ENCODE data around the gene LEP. TPM values are rescaled to one million over a fixed set of nuclear protein-coding genes. Genes with fewer than 3 reads are reported as not detected.

The LEP gene
- total RNA-seq, 1 experiment from 2014 or later, result not detected

- peaks cover 25% of the 10 kb centered on the region for H3K27me3 Mint-ChIP-seq (ENCODE audit: low read depth)
- Histone ChIP-seq H2BK120ac (ENCODE audit: low read depth, low read length, poor library complexity, severe bottlenecking) (no peak overlapping the region), H2AFZ (ENCODE audit: low read length) (no peak overlapping the region), H2AK5ac (ENCODE audit: insufficient read length, low read length) (no peak overlapping the region), H2BK12ac (ENCODE audit: insufficient read length, low read depth, low read length) (no peak overlapping the region), H3K27me3 (ENCODE audit: insufficient read depth, low read length) (no peaks in the 10 kb centered on the region), H3K9me3 (ENCODE audit: control insufficient read depth, low read depth, low read length) (no peaks in the 10 kb centered on the region), H3K14ac (ENCODE audit: insufficient read depth, low read length) (no peak overlapping the region), H2BK5ac (ENCODE audit: insufficient read length, low read length) (no peak overlapping the region), H3K56ac (ENCODE audit: insufficient read length, low read depth, low read length) (no peak overlapping the region), H3K27ac (ENCODE audit: insufficient read length, low read depth, low read length) (no peak overlapping the region), H3K18ac (ENCODE audit: insufficient read length, low read depth, low read length) (no peak overlapping the region), H4K20me1 (ENCODE audit: control insufficient read depth, insufficient read depth, insufficient read length) (no peaks in the 10 kb centered on the region), H3K9ac (ENCODE audit: extremely low read depth, insufficient read length, low read length) (no peak overlapping the region), H2BK15ac (ENCODE audit: low read depth, low read length) (no peak overlapping the region), H3K79me1 (ENCODE audit: insufficient read depth, low read depth, low read length, poor library complexity, severe bottlenecking) (no peaks in the 10 kb centered on the region), H3K23me2 (ENCODE audit: insufficient read length, low read depth, low read length, poor library complexity, severe bottlenecking) (no peaks in the 10 kb centered on the region), H2BK20ac (ENCODE audit: low read depth, low read length, poor library complexity, severe bottlenecking) (no peak overlapping the region), H3T11ph (ENCODE audit: low read length) (no peak overlapping the region), H3K4ac (ENCODE audit: low read depth, low read length) (no peak overlapping the region), H3K79me2 (ENCODE audit: insufficient read depth, low read length) (no peaks in the 10 kb centered on the region), H3K4me1 (ENCODE audit: insufficient read depth, low read length) (no peaks in the 10 kb centered on the region), H4K8ac (replicated peaks; ENCODE audit: insufficient read length, low read depth, low read length) (no peak overlapping the region), H3K4me2 (ENCODE audit: insufficient read depth, insufficient read length, low read length) (no peak overlapping the region), H3K23ac (ENCODE audit: insufficient read length, low read depth, low read length) (no peak overlapping the region), H4K91ac (ENCODE audit: insufficient read length, low read depth, low read length) (no peak overlapping the region), H4K5ac (ENCODE audit: insufficient read length, low read depth, low read length) (no peak overlapping the region)
- H3K4me3 Mint-ChIP-seq, result no peak overlapping the region
- H3K9me3 Mint-ChIP-seq, result no peaks in the 10 kb centered on the region; a peak in 1 of 5 replicates
- H3K36me3 Mint-ChIP-seq (ENCODE audit: insufficient read depth in 1 of 3, low read depth in 3 of 3), result peaks cover 0 to 2% (median 0%) of the 10 kb centered on the region in 3 experiments; a peak in 1 of 7 replicates
- no peak for TF ChIP-seq CTCF (conservative IDR thresholded peaks at IDR 0.05)
- no peak for DNase-seq
- no CpG with 5 or more reads among the region's 5 CpGs for WGBS (ENCODE audit: extremely low coverage, insufficient read length, low lambda C conversion rate)
- no peak overlapping the region for H3K27ac Mint-ChIP-seq
- peaks cover 12 to 17% of the 10 kb centered on the region in 2 experiments for H3K4me1 Mint-ChIP-seq
Observed at GRCh38 chr7:128247108-128247507, 6.0 kb downstream of the LEP start.

Measured in H9 (cell line).